OCI-LY3 (cell line): ENCODE measurements around the gene CEACAM19.

ENCODE experiments used
- H2AFZ ChIP-seq: fragments of 200-600, 300-600 bp; shearing (Covaris generic); 2 replicates; pipeline ENCODE4 v1.6.0; 2014; ENCODE audit warnings: antibody characterized with exemption, low read depth, low read length
- H3K27ac ChIP-seq: fragments of 200-600, 300-600 bp; sonication (generic); 2 replicates; pipeline ENCODE4 v1.5.1; 2014; ENCODE audit warnings: mild to moderate bottlenecking, low read length, moderate library complexity, mixed read lengths
- H3K27me3 ChIP-seq: fragments of 200-600, 300-600 bp; sonication (generic); 2 replicates; pipeline ENCODE4 v1.6.1; 2014; ENCODE audit warnings: low read depth, low read length, mixed read lengths
- H3K36me3 ChIP-seq: fragments of 200-600, 300-600 bp; sonication (generic); replicated peaks from 2 replicates; pipeline ENCODE3; 2014; ENCODE audit warnings: low read depth, low read length, mixed read lengths
- H3K4me1 ChIP-seq: fragments of 300-600, 200-600 bp; sonication (generic); 2 replicates; pipeline ENCODE4 v1.6.1; 2014; ENCODE audit warnings: low read length, mixed read lengths
- H3K4me2 ChIP-seq: fragments of 200-600, 300-600 bp; sonication (generic); 2 replicates; pipeline ENCODE4 v1.6.1; 2014; ENCODE audit warnings: low read length, mixed read lengths
- H3K4me3 ChIP-seq: fragments of 300-600, 200-600 bp; sonication (generic); 2 replicates; pipeline ENCODE4 v1.5.1; 2014; ENCODE audit warnings: antibody characterized with exemption, mild to moderate bottlenecking, low read length, moderate library complexity
- H3K79me2 ChIP-seq: fragments of 300-600, 200-600 bp; shearing (Covaris generic); 2 replicates; pipeline ENCODE4 v1.6.1; 2014; ENCODE audit warnings: mild to moderate bottlenecking, low read length, mixed read lengths
- H3K9ac ChIP-seq: fragments of 300-600, 200-600 bp; shearing (Covaris generic); 2 replicates; pipeline ENCODE4 v1.6.0; 2014; ENCODE audit warnings: mild to moderate bottlenecking, low read length, moderate library complexity
- H3K9me3 ChIP-seq: fragments of 200-600, 300-600 bp; shearing (Covaris generic); 2 replicates; pipeline ENCODE4 v1.6.1; 2014; ENCODE audit warnings: low read length, mixed read lengths; ENCODE audit not compliant: insufficient read depth
- H4K20me1 ChIP-seq: fragments of 200-600, 300-600 bp; sonication (generic); 2 replicates; pipeline ENCODE4 v1.6.1; 2016; ENCODE audit warnings: low read length, mixed read lengths; ENCODE audit not compliant: insufficient read depth
- CTCF ChIP-seq: fragments of 200-600, 300-600 bp; sonication (generic); IDR thresholded peaks from 2 replicates; pipeline ENCODE4 v1.5.1; 2014; ENCODE audit warnings: antibody characterized with exemption, low read length, low read depth
- EZH2phosphoT487 ChIP-seq: fragments of 200-600 bp; shearing (Covaris generic); IDR thresholded peaks from 2 replicates; pipeline ENCODE4 v1.6.1; 2018; ENCODE audit warnings: antibody characterized with exemption, mixed run types, low read depth

CEACAM19 gene

GRCh38 chr19:44661904-44662303 lies 9.4 kb upstream of the CEACAM19 start:
- Histone ChIP-seq H3K9me3 (no peaks in the 10 kb centered on the region), H3K9ac (no peak overlapping the region), H3K27ac (no peak overlapping the region), H3K4me3 (no peak overlapping the region), H3K4me1 (no peaks in the 10 kb centered on the region), H2AFZ (no peak overlapping the region), H3K4me2 (no peak overlapping the region), H3K36me3 (no peaks in the 10 kb centered on the region), H4K20me1 (no peaks in the 10 kb centered on the region), H3K27me3 (peaks cover 26% of the 10 kb centered on the region), H3K79me2 (no peaks in the 10 kb centered on the region)
- no peak for TF ChIP-seq CTCF
- TF ChIP-seq EZH2phosphoT487: no peak

- H3K27me3 ChIP-seq: peaks cover 26% of the 10 kb centered on the region
- no peaks in the 10 kb centered on the region for H3K4me1 ChIP-seq
- H3K36me3 ChIP-seq: no peaks in the 10 kb centered on the region
- H3K4me3 ChIP-seq: no peak overlapping the region
- H3K4me2 ChIP-seq: no peak overlapping the region
- no peaks in the 10 kb centered on the region for H3K9me3 ChIP-seq
- no peaks in the 10 kb centered on the region for H3K79me2 ChIP-seq
- no peak overlapping the region for H3K9ac ChIP-seq
- TF ChIP-seq EZH2phosphoT487: no peak
- no peak for TF ChIP-seq CTCF
- H3K27ac ChIP-seq: no peak overlapping the region
- no peaks in the 10 kb centered on the region for H4K20me1 ChIP-seq
- H2AFZ ChIP-seq: no peak overlapping the region
Measured at GRCh38 chr19:44662691-44663385, 8.4 kb upstream of the CEACAM19 start.

GRCh38 chr19:44663996-44664395 lies 7.3 kb upstream of the CEACAM19 start:
- H4K20me1 ChIP-seq: no peaks in the 10 kb centered on the region
- no peaks in the 10 kb centered on the region for H3K79me2 ChIP-seq
- no peak overlapping the region for H3K9ac ChIP-seq
- H3K9me3 ChIP-seq: no peaks in the 10 kb centered on the region
- H3K4me1 ChIP-seq: no peaks in the 10 kb centered on the region
- H3K27ac ChIP-seq: no peak overlapping the region
- H3K4me3 ChIP-seq: no peak overlapping the region
- peaks cover 26% of the 10 kb centered on the region for H3K27me3 ChIP-seq
- H3K4me2 ChIP-seq: no peak overlapping the region
- no peak overlapping the region for H2AFZ ChIP-seq
- no peak for TF ChIP-seq EZH2phosphoT487
- TF ChIP-seq CTCF: no peak
- no peaks in the 10 kb centered on the region for H3K36me3 ChIP-seq

- H3K36me3 ChIP-seq: no peaks in the 10 kb centered on the region
- H3K27me3 ChIP-seq: peaks cover 30% of the 10 kb centered on the region
Measured at GRCh38 chr19:44664976-44665375, 6.3 kb upstream of the CEACAM19 start.

More at GRCh38 chr19:44664976-44665375, 6.3 kb upstream of the CEACAM19 start:
- H2AFZ ChIP-seq: no peak overlapping the region
- no peaks in the 10 kb centered on the region for H3K4me1 ChIP-seq
- no peaks in the 10 kb centered on the region for H3K79me2 ChIP-seq
- no peak overlapping the region for H3K9ac ChIP-seq
- no peak overlapping the region for H3K4me2 ChIP-seq
- no peak for TF ChIP-seq EZH2phosphoT487
- no peak for TF ChIP-seq CTCF
- no peak overlapping the region for H3K4me3 ChIP-seq
- no peaks in the 10 kb centered on the region for H4K20me1 ChIP-seq
- H3K27ac ChIP-seq: no peak overlapping the region
- no peaks in the 10 kb centered on the region for H3K9me3 ChIP-seq
